ENCODE measurements around the gene SLITRK5.

Gene SLITRK5, protein sequence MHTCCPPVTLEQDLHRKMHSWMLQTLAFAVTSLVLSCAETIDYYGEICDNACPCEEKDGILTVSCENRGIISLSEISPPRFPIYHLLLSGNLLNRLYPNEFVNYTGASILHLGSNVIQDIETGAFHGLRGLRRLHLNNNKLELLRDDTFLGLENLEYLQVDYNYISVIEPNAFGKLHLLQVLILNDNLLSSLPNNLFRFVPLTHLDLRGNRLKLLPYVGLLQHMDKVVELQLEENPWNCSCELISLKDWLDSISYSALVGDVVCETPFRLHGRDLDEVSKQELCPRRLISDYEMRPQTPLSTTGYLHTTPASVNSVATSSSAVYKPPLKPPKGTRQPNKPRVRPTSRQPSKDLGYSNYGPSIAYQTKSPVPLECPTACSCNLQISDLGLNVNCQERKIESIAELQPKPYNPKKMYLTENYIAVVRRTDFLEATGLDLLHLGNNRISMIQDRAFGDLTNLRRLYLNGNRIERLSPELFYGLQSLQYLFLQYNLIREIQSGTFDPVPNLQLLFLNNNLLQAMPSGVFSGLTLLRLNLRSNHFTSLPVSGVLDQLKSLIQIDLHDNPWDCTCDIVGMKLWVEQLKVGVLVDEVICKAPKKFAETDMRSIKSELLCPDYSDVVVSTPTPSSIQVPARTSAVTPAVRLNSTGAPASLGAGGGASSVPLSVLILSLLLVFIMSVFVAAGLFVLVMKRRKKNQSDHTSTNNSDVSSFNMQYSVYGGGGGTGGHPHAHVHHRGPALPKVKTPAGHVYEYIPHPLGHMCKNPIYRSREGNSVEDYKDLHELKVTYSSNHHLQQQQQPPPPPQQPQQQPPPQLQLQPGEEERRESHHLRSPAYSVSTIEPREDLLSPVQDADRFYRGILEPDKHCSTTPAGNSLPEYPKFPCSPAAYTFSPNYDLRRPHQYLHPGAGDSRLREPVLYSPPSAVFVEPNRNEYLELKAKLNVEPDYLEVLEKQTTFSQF

DNA sequence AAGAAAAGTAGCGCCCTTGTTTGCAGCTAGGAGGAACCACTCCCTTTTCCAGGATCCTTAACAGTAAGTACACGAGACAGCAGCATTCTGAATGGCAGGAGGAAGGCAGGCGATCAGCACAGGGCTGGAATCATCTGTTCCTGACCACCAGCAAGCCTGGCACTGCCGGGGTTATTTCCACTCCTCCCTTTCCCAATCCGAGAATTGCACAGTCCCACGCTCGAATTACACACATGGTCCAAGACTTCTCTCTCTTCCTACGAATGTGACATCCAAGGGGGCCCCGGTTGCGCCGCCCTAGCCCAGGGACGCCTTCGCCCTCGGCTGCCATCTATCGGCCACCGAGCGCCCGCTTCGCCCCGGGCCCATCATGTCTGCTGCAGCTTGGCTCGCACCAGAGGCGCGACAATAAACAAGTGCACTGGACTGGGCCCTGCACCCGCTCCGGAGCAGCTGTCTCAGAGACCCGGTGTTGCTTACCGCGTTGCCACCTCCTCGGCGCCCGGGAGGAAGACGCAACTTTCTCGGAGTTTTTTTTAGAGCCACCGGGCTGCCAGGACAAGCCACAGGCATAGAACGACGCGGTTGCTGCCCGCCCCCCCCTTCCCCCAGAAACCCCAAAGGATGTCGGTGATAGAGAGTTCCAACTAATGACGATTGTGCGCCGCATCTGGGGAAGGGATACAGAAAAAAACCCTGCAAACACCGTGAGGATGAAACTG lies at the start of gene SLITRK5:
SLITRK5 (plus strand) TSS at position 341 of the 722 bp plus-strand sequence. CDS start 4,018 bp downstream, outside the sequence.
- DNase-seq (ENCODE audit: low read depth), result peak; percentile 25

DNA sequence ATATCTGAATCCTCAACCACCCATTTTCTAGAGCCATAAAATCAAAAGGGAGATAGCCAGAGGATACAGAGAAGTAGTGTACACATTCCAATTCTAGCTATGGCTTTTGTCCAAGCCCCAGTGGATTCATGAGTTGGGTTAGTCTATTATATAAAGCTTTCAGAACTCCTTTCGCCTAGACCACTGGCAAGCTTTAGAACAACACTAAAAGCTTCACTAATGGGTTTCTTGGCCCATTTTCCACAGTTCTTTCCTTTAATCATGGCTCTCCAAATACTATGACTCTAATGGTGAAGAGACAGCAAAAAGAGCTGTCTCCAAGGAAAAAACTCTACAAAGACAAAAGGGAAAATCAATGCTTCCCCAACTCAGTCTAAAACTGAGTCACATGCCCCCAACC lies 48.2 kb upstream of the SLITRK5 start:
- DNase-seq (ENCODE audit: low read depth), result no peak

DNA sequence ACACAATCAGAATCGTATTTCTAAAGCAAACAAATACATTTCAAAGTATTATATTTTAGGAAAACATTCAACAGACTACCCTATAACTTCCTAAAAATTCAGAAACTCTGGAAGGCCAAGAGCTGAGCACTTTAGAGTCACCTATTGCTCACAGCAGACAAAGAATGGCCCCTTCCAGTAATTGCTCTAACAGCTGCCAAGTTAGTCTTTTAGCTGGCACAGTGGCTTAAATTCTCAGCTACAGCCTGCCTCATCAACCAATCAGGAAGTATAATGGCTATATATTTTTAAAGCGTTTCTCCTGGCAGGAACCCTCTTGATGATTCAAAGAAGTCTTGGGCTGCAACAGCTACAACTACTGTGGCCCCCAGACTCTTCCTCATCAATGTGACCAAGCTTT lies 14.9 kb upstream of the SLITRK5 start:
- no peak for DNase-seq (ENCODE audit: low read depth)

- DNase-seq (ENCODE audit: low read depth), result no peak
Measured at GRCh38 chr13:87661471-87661870, 9.7 kb upstream of the SLITRK5 start.

DNA sequence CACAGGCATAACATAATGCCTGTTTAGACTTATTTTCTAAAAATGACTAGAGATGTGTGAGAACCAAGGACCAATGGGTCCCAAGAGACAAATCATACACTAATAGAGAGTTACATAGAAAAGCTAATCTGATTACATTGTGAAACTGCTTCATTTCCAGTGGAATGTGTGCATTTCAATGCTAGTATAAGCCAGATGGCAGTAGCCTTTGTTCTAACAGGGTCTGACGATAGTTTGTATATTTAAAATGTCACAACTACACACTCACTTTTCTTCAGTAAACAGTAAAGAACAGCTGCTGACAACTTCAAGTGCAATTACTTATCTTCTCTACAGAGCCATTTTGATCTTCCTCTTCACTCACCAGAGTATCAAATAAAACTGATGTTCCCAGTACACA lies 4.3 kb upstream of the SLITRK5 start:
- no peak for DNase-seq (ENCODE audit: low read depth)

DNA sequence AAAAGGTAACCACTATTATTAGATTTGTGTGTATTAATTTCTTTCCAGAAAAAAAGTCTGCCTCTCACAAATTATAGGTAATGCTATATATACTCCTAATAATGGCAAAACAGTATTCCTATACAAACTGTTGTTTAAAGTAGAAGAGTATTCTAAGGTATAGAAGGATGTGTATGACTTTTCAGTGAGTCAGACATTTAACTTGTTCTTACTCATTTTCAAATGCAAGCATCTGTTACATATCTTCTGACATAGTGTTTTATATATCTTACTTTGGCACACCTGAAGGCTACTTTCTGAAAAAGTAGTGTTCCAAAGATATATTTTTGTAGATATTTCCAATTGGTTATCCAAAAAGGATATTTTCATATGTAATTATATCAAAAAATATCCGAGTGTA lies 3.5 kb upstream of the SLITRK5 start:
- no peak for DNase-seq (ENCODE audit: low read depth)

GRCh38 chr13:87669379-87669978 lies 1.7 kb upstream of the SLITRK5 start:
- no peak for DNase-seq (ENCODE audit: low read depth)

DNA sequence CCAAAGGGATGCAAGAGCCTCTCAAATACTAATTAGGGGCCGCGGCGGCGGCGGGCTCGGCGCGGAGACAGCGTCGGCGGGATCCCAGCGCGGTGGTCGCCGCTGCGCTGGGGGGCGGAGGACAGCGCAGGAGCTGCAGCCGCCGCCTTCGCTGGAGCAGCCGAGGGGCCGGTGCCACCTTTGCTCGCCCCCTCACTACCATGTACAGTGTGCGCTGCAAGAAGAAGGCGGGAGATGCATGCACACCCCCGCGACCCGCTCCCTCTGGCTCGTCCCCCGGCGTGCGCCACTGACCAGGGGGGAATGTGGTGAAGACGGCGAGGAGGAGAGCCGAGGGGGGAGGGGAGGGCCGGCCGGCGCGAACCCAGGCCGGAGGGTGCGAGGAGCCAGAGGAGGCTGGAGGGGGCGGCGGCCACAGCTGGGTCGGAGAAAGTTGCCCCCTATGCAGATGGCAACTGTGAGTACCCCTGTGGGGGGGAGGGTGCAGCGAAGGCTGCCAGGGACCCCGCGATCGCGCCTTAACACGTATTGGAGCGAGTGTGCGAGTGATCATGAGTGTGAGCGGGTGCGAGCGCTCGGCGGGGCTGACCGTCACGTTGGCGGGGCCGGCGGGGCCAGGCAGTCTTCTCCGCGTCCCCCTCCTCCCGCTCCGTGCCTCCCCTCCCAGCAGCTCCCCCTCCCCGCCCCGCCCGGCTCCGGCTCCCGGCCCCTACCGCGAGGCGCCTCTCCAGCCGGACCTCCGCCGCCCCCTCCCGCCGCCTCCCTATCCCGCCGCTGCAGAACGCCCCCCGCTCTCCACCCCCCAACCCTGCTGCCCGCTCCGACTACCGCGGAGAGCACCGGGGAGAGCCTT lies 808 bp downstream of the SLITRK5 start:
- DNase-seq (ENCODE audit: low read depth), result no peak

DNA sequence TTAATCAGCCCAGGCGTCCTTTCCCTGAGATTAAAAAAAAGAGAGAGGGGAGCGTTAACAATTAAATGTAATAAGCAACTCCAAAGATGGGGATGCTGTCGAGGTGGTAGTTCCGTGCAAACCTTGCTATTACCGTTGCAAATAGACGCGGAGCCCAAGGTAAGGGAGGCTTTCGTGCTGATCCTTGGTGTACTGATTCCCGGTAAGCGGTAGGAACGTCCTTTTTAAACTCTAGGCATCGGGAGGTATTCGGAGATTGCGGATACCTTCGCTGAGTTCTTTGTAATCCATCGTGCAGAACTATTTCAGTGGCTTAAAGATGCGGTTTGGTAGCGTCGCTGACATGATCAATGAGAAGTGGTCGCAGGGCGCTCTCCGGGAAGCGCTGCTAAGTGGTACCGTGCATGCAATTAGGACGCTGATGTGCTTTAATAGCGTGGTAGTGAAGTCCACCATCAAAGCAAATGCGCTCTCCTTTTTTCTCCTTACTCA lies 3.1 kb downstream of the SLITRK5 start:
- no peak for DNase-seq (ENCODE audit: low read depth)

DNA sequence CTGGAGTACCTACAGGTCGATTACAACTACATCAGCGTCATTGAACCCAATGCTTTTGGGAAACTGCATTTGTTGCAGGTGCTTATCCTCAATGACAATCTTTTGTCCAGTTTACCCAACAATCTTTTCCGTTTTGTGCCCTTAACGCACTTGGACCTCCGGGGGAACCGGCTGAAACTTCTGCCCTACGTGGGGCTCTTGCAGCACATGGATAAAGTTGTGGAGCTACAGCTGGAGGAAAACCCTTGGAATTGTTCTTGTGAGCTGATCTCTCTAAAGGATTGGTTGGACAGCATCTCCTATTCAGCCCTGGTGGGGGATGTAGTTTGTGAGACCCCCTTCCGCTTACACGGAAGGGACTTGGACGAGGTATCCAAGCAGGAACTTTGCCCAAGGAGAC lies 4.7 kb downstream of the SLITRK5 start:
- no peak for DNase-seq (ENCODE audit: low read depth)

- DNase-seq (ENCODE audit: low read depth), result no peak
Measured at GRCh38 chr13:87676254-87677042, 5.3 kb downstream of the SLITRK5 start.

DNA sequence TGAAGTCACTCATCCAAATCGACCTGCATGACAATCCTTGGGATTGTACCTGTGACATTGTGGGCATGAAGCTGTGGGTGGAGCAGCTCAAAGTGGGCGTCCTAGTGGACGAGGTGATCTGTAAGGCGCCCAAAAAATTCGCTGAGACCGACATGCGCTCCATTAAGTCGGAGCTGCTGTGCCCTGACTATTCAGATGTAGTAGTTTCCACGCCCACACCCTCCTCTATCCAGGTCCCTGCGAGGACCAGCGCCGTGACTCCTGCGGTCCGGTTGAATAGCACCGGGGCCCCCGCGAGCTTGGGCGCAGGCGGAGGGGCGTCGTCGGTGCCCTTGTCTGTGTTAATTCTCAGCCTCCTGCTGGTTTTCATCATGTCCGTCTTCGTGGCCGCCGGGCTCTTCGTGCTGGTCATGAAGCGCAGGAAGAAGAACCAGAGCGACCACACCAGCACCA lies 5.9 kb downstream of the SLITRK5 start:
- no peak for DNase-seq (ENCODE audit: low read depth)

GRCh38 chr13:87677496-87678371 lies 6.6 kb downstream of the SLITRK5 start:
- no peak for DNase-seq (ENCODE audit: low read depth)

GRCh38 chr13:87678372-87678752 lies 7.2 kb downstream of the SLITRK5 start:
- no peak for DNase-seq (ENCODE audit: low read depth)

DNA sequence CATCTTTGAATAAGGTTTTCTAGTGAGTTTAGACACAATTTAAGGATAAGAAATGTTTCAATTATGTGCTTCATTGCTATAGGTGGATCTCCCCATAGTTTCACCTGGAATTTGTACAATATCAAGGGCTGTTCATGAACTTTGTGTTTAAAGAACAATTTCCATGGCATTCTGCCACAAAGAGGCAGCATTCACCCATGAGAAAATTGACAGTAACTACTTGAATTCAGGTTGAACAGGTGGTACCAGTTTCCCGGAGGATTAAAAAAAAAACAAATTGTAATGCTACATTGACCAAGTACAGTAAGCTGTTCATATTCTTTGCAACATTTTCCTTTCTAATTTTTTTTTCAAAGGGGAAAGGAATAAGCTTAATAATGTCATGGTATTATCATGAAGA lies 9.1 kb downstream of the SLITRK5 start:
- no peak for DNase-seq (ENCODE audit: low read depth)

GRCh38 chr13:87684850-87685742 lies 13.9 kb downstream of the SLITRK5 start:
- DNase-seq (ENCODE audit: low read depth), result no peak

DNA sequence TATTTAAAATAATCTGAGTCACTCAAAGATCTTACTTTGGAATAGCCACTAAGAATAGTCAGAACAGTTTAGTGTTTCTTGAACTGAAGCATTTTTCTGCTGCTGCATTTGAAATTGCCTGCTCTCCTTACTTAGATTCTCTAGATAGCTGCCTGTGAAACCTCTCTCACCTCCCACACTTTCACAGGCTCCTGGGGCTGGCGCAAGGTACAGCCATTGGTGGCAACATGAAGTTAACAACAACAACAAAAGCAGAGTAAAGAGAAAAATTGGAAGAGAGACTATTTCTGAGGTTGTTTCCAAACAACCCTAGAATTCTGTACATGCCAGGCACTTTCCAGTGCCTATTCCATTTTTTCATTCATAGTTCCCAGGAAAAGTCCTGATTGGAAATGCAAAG lies 25.3 kb downstream of the SLITRK5 start:
- no peak for DNase-seq (ENCODE audit: low read depth)

GRCh38 chr13:87698268-87698667 lies 27.1 kb downstream of the SLITRK5 start:
- no peak for DNase-seq (ENCODE audit: low read depth)
